H1 (cell line): ENCODE measurements around the gene RPL41. TPM values are rescaled to one million over a fixed set of nuclear protein-coding genes. Genes with fewer than 3 reads are reported as not detected.
"Not testable (repeated sequence)": the region's sequence is repeated elsewhere in the genome, so short reads cannot be mapped to it uniquely, and the experiment has no call there.

Experiments
- CTCF ChIA-PET: fragments of 300-600 bp; sonication (Branson Sonifier 250); formaldehyde crosslinking; loops from one replicate; lab custom pipeline; 2021; ENCODE audit not compliant: partially characterized antibody; lab: Charles Lee
- POLR2A ChIA-PET: fragments of 300-600 bp; sonication (Branson Sonifier 250); formaldehyde crosslinking; loops from one replicate; lab custom pipeline; 2021; ENCODE audit warnings: inconsistent platforms; ENCODE audit not compliant: partially characterized antibody; lab: Charles Lee
- DNase-seq, 2 experiments: peaks; one replicate each; pipeline versions ENCODE4 v3.0.0 to v3.0.0-alpha.2; 2010 to 2022; ENCODE audit warnings: low spot score in 2 of 2, low read depth in 1 of 2, mixed read lengths in 1 of 2
- FAIRE-seq: peaks from 2 replicates; lab custom pipeline; 2011; peaks lifted over from hg19 to GRCh38; lab: Jason Lieb, UNC
- H2AFZ ChIP-seq: 2 replicates; pipeline ENCODE4 v1.8.1; 2012; ENCODE audit warnings: low read length, inconsistent platforms
- H2AK5ac ChIP-seq: 2 replicates; pipeline ENCODE4 v1.6.1; 2013; ENCODE audit warnings: low read depth, low read length
- H2BK120ac ChIP-seq: replicated peaks from 2 replicates; pipeline ENCODE3; 2013; ENCODE audit warnings: low read depth, low read length, inconsistent platforms
- H2BK12ac ChIP-seq: 2 replicates; pipeline ENCODE4 v1.6.1; 2013; ENCODE audit warnings: low read depth, low read length
- H2BK15ac ChIP-seq: 2 replicates; pipeline ENCODE4 v1.6.1; 2013; ENCODE audit warnings: low read length
- H2BK20ac ChIP-seq: 2 replicates; pipeline ENCODE4 v1.6.1; 2013; ENCODE audit warnings: low read length
- H2BK5ac ChIP-seq: 2 replicates; pipeline ENCODE4 v1.6.1; 2013; ENCODE audit warnings: low read depth, low read length
- H3K14ac ChIP-seq: 2 replicates; pipeline ENCODE4 v1.6.1; 2013; ENCODE audit warnings: inconsistent platforms; ENCODE audit not compliant: insufficient read length
- H3K18ac ChIP-seq: 2 replicates; pipeline ENCODE4 v1.6.1; 2013; ENCODE audit warnings: low read length; ENCODE audit errors: extremely low read depth
- H3K23ac ChIP-seq: 2 replicates; pipeline ENCODE4 v1.6.1; 2013; ENCODE audit warnings: inconsistent platforms; ENCODE audit not compliant: insufficient read length
- H3K23me2 ChIP-seq: 2 replicates; pipeline ENCODE4 v1.6.1; 2013; ENCODE audit warnings: low read depth, low read length
- H3K27ac ChIP-seq: 2 replicates; pipeline ENCODE4 v1.6.1; 2011; ENCODE audit warnings: low read depth, low read length, inconsistent platforms
- H3K27me3 ChIP-seq, 4 experiments: replicated peaks in 1 of 4; 1 replicate in 1 of 4; 2 replicates in 3 of 4; pipeline versions ENCODE4 v1.6.1 to v1.8.1; 2011 to 2013; ENCODE audit warnings: low read length in 3 of 4, mild to moderate bottlenecking in 3 of 4, inconsistent platforms in 2 of 4, mixed read lengths in 2 of 4, moderate library complexity in 1 of 4; ENCODE audit not compliant: control insufficient read depth in 3 of 4, insufficient read depth in 3 of 4; ENCODE audit errors: extremely low read depth in 1 of 4
- H3K36me3 ChIP-seq, 4 experiments: 2 replicates each; pipeline versions ENCODE4 v1.6.1 to v1.8.1; 2011 to 2013; ENCODE audit warnings: mild to moderate bottlenecking in 4 of 4, low read length in 3 of 4, moderate library complexity in 2 of 4, control low read depth in 1 of 4, inconsistent platforms in 1 of 4; ENCODE audit not compliant: insufficient read depth in 4 of 4, control insufficient read depth in 2 of 4
- H3K4ac ChIP-seq: replicated peaks from 2 replicates; pipeline ENCODE3; 2013; ENCODE audit warnings: low read length, low read depth, mixed read lengths, inconsistent platforms; ENCODE audit not compliant: insufficient read length
- H3K4me1 ChIP-seq, 4 experiments: replicated peaks in 1 of 4; 1 replicate in 1 of 4; 2 replicates in 3 of 4; pipeline versions ENCODE4 v1.6.1 to v1.8.1; 2011 to 2013; ENCODE audit warnings: low read length in 3 of 4, inconsistent platforms in 2 of 4, mixed read lengths in 1 of 4; ENCODE audit not compliant: insufficient read depth in 4 of 4, control insufficient read depth in 3 of 4
- H3K4me2 ChIP-seq, 2 experiments: 2 replicates each; pipeline versions ENCODE4 v1.6.1 to v1.8.1; 2011 to 2013; ENCODE audit warnings: low read depth in 2 of 2, low read length in 2 of 2, control low read depth in 1 of 2, inconsistent platforms in 1 of 2, mild to moderate bottlenecking in 1 of 2; ENCODE audit not compliant: insufficient read depth in 1 of 2
- H3K4me3 ChIP-seq, 4 experiments: fragments of 200-600, 300-600 bp in 1 of 4; sonication (generic), shearing (Covaris generic), sonication (Bioruptor Twin) in 1 of 4; 2 replicates each; pipeline versions ENCODE4 v1.5.1 to v1.8.1; 2011 to 2016; ENCODE audit warnings: low read length in 4 of 4, low read depth in 3 of 4, control low read depth in 2 of 4, inconsistent platforms in 2 of 4, mild to moderate bottlenecking in 2 of 4, mixed read lengths in 1 of 4, moderate library complexity in 1 of 4; ENCODE audit not compliant: insufficient read depth in 2 of 4; ENCODE audit errors: extremely low read depth in 1 of 4
- H3K56ac ChIP-seq: replicated peaks from 2 replicates; pipeline ENCODE3; 2013; ENCODE audit warnings: low read depth, mild to moderate bottlenecking, mixed read lengths, low read length, inconsistent platforms; ENCODE audit not compliant: insufficient read length
- H3K79me1 ChIP-seq: 2 replicates; pipeline ENCODE4 v1.6.1; 2013; ENCODE audit warnings: low read depth, low read length, control low read depth
- H3K79me2 ChIP-seq, 2 experiments: 2 replicates each; pipeline versions ENCODE4 v1.6.1 to v1.8.1; 2012 to 2013; ENCODE audit warnings: low read length in 2 of 2, mild to moderate bottlenecking in 2 of 2, inconsistent platforms in 1 of 2; ENCODE audit not compliant: insufficient read depth in 2 of 2, control insufficient read depth in 1 of 2
- H3K9ac ChIP-seq, 4 experiments: replicated peaks in 1 of 4; 1 replicate in 1 of 4; 2 replicates in 3 of 4; pipeline versions ENCODE4 v1.6.1 to v1.8.1; 2011 to 2013; ENCODE audit warnings: low read depth in 3 of 4, low read length in 3 of 4, control low read depth in 2 of 4, mild to moderate bottlenecking in 2 of 4, moderate library complexity in 2 of 4, inconsistent platforms in 1 of 4; ENCODE audit errors: extremely low read depth in 1 of 4
- H3K9me3 ChIP-seq, 2 experiments: 2 replicates each; pipeline versions ENCODE4 v1.6.1 to v1.8.1; 2012 to 2013; ENCODE audit warnings: mild to moderate bottlenecking in 2 of 2, moderate library complexity in 2 of 2, control low read depth in 1 of 2, inconsistent platforms in 1 of 2, low read depth in 1 of 2, low read length in 1 of 2, mixed read lengths in 1 of 2; ENCODE audit not compliant: insufficient read depth in 2 of 2
- H4K20me1 ChIP-seq, 2 experiments: replicated peaks in 1 of 2; 2 replicates each; pipeline versions ENCODE3 to v1.8.1; 2011 to 2013; ENCODE audit warnings: inconsistent platforms in 2 of 2, low read length in 2 of 2, mild to moderate bottlenecking in 1 of 2; ENCODE audit not compliant: insufficient read depth in 2 of 2, control insufficient read depth in 1 of 2
- H4K5ac ChIP-seq: 2 replicates; pipeline ENCODE4 v1.6.1; 2013; ENCODE audit warnings: low read length, low read depth, mixed read lengths, inconsistent platforms; ENCODE audit not compliant: insufficient read length
- H4K8ac ChIP-seq: 2 replicates; pipeline ENCODE4 v1.8.0; 2013; ENCODE audit warnings: mild to moderate bottlenecking, moderate library complexity, low read length, inconsistent platforms; ENCODE audit not compliant: insufficient read depth; ENCODE audit errors: extremely low read depth
- H4K91ac ChIP-seq: replicated peaks from 2 replicates; pipeline ENCODE3; 2013; ENCODE audit warnings: low read length, mixed read lengths, inconsistent platforms; ENCODE audit not compliant: insufficient read length
- WGBS, 2 experiments: shearing (Covaris generic) in 1 of 2; methylation state at CpG; one replicate each; pipeline versions ENCODE4 v1.1.6 to v1.1.7; 2013 to 2015; ENCODE audit warnings: low lambda C conversion rate in 2 of 2, mixed read lengths in 2 of 2, inconsistent platforms in 1 of 2, low coverage in 1 of 2, missing lambda C conversion rate in 1 of 2; ENCODE audit not compliant: insufficient replicate concordance in 2 of 2, insufficient coverage in 1 of 2, insufficient read length in 1 of 2; ENCODE audit errors: extremely low coverage in 1 of 2, missing lambda C conversion rate in 1 of 2; 5-methylcytosine and 5-hydroxymethylcytosine counted together
- polyA plus RNA-seq, 7 experiments: library from polyadenylated mRNA; depleted of rRNA in 3 of 7; stranded (reverse) in 5 of 7; unstranded in 2 of 7; fragments of >200 nt in 5 of 7; fragments of 200-250 nt in 2 of 7; gene quantifications; 1 replicate in 5 of 7; 2 replicates in 1 of 7; 4 replicates in 1 of 7; pipeline versions ENCODE4 v1.2.1 to v1.2.3, GENCODE V29; 2011 to 2013; ENCODE audit warnings: missing spikeins in 2 of 7, mixed read lengths in 2 of 7
- total RNA-seq: library from RNA; stranded (reverse); fragmentation: NEBNext Ultra II Directional; extraction: Animal tissue kit (Norgen Biotek cat#: 25700); gene quantifications from 2 replicates; pipeline ENCODE4 v1.2.1, GENCODE V29; 2021

RPL41 gene
- total and polyA plus RNA-seq, 2 of the 8 experiments (the other 6 are each of a cell fraction or from before 2014, with no cell fraction given), result 4,440 to 16,488 TPM

DNA sequence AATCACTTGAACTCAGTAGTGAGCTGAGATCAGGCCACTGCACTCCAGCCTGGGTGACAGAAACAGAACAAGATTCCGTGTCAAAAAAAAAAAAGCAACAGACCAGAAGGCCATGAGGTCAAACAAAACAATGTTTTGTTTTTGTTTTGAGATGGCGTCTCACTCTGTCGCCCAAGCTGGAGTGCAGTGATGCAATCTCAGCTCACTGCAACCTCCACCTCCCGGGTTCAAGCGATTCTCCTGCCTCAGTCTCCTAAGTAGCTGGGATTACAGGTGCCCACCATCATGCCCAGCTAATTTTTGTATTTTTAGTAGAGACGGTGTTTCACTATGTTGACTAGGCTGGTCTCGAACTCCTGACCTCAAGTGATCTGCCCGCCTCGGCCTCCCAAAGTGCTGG lies 38.5 kb upstream of the RPL41 start:
- POLR2A ChIA-PET, result interaction anchor here (1.2 to 6.5 kb wide), 2 partner anchors 22 to 33 kb away, joined by 3 to 73 read pairs; no protein-coding TSS in a partner anchor
- H2BK5ac ChIP-seq, H4K5ac ChIP-seq, H3K9ac ChIP-seq, H2BK20ac ChIP-seq, H4K91ac ChIP-seq, DNase-seq, H3K18ac ChIP-seq, H3K27ac ChIP-seq, H3K9me3 ChIP-seq, H3K36me3 ChIP-seq, H3K4ac ChIP-seq, H3K4me2 ChIP-seq, H2BK120ac ChIP-seq, FAIRE-seq, H3K56ac ChIP-seq, H4K8ac ChIP-seq, H3K23ac ChIP-seq, H3K14ac ChIP-seq, H3K4me3 ChIP-seq, H3K23me2 ChIP-seq, H4K20me1 ChIP-seq, H2AK5ac ChIP-seq, H3K27me3 ChIP-seq, H2BK15ac ChIP-seq, H2BK12ac ChIP-seq, H3K79me1 ChIP-seq, H2AFZ ChIP-seq: not testable (repeated sequence)
- Histone ChIP-seq H3K4me1 (peaks cover 3 to 17% (median 11%) of the 10 kb centered on the region in 4 experiments), H3K79me2 (peaks cover 0 to 22% of the 10 kb centered on the region in 2 experiments; a peak in 2 of 4 replicates)
- WGBS, 2 experiments, result 91% methylated on average over 9 of the region's 9 CpGs; no CpG with 5 or more reads in 1 of the 2 experiments
- CTCF ChIA-PET, result interaction anchor here (1.1 to 1.4 kb wide), 3 partner anchors 26 to 82 kb away, joined by 3 to 5 read pairs (median 4); partner anchors contain the start of gene PA2G4
